ENCODE data around the gene SPTLC2.
"Not testable (repeated sequence)": the region's sequence is repeated elsewhere in the genome, so short reads cannot be mapped to it uniquely, and the experiment has no call there.

The SPTLC2 gene

DNA sequence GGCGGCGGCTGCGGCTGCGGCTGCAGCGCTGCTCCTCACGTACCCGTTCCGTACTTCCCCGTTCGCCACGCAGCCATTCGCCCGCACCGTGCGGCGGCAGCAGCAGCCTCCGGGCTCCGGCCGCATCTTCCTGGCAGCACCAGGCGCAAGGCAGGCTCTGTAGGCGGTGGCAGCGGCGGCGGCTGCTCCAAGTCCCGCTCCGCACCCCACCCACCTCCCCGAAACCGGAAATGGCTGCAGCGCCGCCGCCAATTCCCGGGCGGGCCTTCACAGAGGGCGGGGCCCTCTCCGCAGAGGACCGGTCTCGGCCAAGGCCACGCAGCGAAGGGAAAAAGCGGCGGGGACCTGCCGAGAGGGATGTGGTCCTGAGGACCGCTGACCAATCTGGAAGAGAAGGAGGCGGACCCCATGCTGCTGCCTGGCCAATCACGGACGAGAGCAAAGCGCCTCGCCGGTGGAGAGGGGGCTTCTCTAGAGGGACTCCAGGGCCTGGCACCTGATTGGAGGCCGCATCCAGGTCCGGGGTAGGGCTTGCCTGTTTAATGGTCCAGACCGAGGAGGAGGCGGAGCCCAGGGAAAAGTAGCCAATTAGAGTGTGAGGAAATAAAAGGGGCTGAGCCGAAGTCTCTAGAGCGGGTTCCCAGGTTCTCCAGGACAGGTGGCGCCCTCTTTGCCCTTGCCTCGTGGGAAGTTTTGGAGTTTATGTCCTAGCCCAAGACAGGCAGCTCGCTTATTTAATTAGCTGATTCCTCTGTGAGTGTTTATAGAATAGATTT is at the start of gene SPTLC2:
Gene SPTLC2 (minus strand): TSS at position 184 of the 776 bp plus-strand sequence. CDS start 58 bp downstream, at position 126.
- peak; percentile 98 for DNase-seq (ENCODE audit: low spot score)
- in situ Hi-C loops (cut with MboI; ENCODE audit: low pct_unique_long_range_greater_than_20kb, low sequenced_read_pairs, unreplicated experiment) = no loop called here
- TF ChIP-seq, protein P1, sequence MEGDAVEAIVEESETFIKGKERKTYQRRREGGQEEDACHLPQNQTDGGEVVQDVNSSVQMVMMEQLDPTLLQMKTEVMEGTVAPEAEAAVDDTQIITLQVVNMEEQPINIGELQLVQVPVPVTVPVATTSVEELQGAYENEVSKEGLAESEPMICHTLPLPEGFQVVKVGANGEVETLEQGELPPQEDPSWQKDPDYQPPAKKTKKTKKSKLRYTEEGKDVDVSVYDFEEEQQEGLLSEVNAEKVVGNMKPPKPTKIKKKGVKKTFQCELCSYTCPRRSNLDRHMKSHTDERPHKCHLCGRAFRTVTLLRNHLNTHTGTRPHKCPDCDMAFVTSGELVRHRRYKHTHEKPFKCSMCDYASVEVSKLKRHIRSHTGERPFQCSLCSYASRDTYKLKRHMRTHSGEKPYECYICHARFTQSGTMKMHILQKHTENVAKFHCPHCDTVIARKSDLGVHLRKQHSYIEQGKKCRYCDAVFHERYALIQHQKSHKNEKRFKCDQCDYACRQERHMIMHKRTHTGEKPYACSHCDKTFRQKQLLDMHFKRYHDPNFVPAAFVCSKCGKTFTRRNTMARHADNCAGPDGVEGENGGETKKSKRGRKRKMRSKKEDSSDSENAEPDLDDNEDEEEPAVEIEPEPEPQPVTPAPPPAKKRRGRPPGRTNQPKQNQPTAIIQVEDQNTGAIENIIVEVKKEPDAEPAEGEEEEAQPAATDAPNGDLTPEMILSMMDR (IDR thresholded peaks at IDR 0.05; ENCODE audit: extremely low read depth, insufficient read depth, missing control alignments) = peak; percentile 21

- in situ Hi-C loops (cut with MboI; ENCODE audit: low pct_unique_long_range_greater_than_20kb, low sequenced_read_pairs, unreplicated experiment) = loop anchor here (25.0 kb wide), 1 partner anchor 324 kb away; no protein-coding TSS in a partner anchor
- DNase-seq (ENCODE audit: low spot score) = no peak
- TF ChIP-seq, protein P1 (IDR thresholded peaks at IDR 0.05; ENCODE audit: extremely low read depth, insufficient read depth, missing control alignments) = no peak
Observed at GRCh38 chr14:77663293-77663692, 46.9 kb upstream of the SPTLC2 start.

DNA sequence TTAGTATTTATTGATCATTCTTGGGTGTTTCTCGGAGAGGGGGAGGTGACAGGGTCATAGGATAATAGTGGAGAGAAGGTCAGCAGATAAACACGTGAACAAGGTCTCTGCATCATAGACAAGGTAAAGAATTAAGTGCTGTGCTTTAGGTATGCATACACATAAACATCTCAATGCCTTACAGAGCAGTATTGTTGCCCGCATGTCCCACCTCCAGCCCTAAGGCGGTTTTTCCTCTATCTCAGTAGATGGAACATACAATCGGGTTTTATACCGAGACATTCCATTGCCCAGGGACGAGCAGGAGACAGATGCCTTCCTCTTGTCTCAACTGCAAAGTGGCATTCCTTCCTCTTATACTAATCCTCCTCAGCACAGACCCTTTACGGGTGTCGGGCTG is 45.1 kb upstream of the SPTLC2 start:
- in situ Hi-C loops (cut with MboI; ENCODE audit: low pct_unique_long_range_greater_than_20kb, low sequenced_read_pairs, unreplicated experiment) = loop anchor here (25.0 kb wide), 1 partner anchor 326 kb away; no protein-coding TSS in a partner anchor
- DNase-seq (ENCODE audit: low spot score) = not testable (repeated sequence)

DNA sequence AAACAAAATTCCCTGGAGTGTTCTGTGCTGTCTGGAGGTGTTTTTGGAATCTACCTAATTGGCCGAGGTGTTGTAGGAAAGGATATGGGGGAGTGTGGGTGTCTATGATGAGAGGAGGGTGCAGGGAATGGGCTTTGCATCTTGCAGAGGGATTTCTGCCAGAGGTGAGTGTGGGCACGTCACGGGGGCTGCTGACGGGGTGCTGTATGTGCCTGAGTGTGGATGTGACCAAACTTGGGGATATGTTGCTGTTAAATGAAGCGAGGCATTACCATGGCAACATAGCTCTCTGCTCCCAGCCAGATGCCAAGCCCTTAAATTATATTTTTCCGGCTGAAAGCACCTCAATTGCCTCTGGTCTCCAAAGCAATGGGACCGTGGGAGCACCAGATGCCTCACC is 44.3 kb upstream of the SPTLC2 start:
- no peak for DNase-seq (ENCODE audit: low spot score)
- in situ Hi-C loops (cut with MboI; ENCODE audit: low pct_unique_long_range_greater_than_20kb, low sequenced_read_pairs, unreplicated experiment) = loop anchor here (25.0 kb wide), 1 partner anchor 327 kb away; no protein-coding TSS in a partner anchor
- TF ChIP-seq, protein P1 (IDR thresholded peaks at IDR 0.05; ENCODE audit: extremely low read depth, insufficient read depth, missing control alignments) = no peak

- TF ChIP-seq, protein P1 (IDR thresholded peaks at IDR 0.05; ENCODE audit: extremely low read depth, insufficient read depth, missing control alignments) = no peak
- in situ Hi-C loops (cut with MboI; ENCODE audit: low pct_unique_long_range_greater_than_20kb, low sequenced_read_pairs, unreplicated experiment) = loop anchor here (25.0 kb wide), 1 partner anchor 327 kb away; no protein-coding TSS in a partner anchor
Observed at GRCh38 chr14:77659831-77660230, 43.4 kb upstream of the SPTLC2 start.

DNA sequence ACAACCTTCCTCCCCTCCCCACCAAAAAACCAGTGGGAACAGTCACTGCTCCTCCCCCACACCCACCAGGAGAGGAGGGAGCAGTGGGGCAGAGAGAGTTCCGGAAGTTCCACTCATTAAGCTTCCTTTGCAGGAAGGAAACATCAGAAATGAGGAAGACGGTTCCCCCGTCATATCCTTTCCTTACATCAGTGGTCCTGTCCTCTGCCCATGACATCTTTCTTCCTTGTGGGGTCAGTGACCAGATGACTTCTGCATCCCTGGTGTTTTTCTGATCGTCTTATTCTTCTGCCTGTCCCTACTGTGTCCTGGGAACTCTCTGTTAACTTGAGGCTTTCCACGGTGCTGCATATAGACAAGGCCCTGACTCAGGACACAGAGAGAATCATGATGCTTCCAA is 40.8 kb upstream of the SPTLC2 start:
- TF ChIP-seq, protein P1 (IDR thresholded peaks at IDR 0.05; ENCODE audit: extremely low read depth, insufficient read depth, missing control alignments) = no peak
- no peak for DNase-seq (ENCODE audit: low spot score)
- in situ Hi-C loops (cut with MboI; ENCODE audit: low pct_unique_long_range_greater_than_20kb, low sequenced_read_pairs, unreplicated experiment) = loop anchor here (25.0 kb wide), 1 partner anchor 330 kb away; no protein-coding TSS in a partner anchor

More at GRCh38 chr14:77659831-77660230, 43.4 kb upstream of the SPTLC2 start:
- DNase-seq (ENCODE audit: low spot score) = no peak

DNA sequence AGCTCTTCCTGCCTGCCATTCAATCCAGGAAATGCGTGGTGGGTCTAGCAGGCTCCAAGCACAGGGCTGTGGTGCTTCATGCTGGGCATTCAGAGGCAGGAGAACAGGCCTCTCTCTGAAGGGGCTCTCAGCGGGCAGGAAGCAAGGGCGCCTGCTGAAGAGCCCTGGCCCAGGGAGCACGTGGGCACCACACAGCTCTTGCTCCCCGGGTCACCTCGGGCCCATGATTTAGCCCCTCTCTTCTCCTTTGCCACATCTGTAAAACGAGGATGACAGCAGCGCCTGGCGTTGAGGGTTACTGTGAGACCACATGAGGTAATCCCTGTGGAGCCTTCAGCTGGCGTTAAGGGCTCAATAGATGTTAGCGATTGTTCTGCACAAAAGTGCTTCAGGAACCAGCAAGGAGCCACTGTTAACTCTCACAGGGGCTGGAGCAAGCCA is 37.6 kb upstream of the SPTLC2 start:
- TF ChIP-seq, protein P1 (IDR thresholded peaks at IDR 0.05; ENCODE audit: extremely low read depth, insufficient read depth, missing control alignments) = no peak
- in situ Hi-C loops (cut with MboI; ENCODE audit: low pct_unique_long_range_greater_than_20kb, low sequenced_read_pairs, unreplicated experiment) = loop anchor here (25.0 kb wide), 1 partner anchor 333 kb away; no protein-coding TSS in a partner anchor
- no peak for DNase-seq (ENCODE audit: low spot score)
